ENCODE results near the gene PODXL2.

The PODXL2 gene, protein sequence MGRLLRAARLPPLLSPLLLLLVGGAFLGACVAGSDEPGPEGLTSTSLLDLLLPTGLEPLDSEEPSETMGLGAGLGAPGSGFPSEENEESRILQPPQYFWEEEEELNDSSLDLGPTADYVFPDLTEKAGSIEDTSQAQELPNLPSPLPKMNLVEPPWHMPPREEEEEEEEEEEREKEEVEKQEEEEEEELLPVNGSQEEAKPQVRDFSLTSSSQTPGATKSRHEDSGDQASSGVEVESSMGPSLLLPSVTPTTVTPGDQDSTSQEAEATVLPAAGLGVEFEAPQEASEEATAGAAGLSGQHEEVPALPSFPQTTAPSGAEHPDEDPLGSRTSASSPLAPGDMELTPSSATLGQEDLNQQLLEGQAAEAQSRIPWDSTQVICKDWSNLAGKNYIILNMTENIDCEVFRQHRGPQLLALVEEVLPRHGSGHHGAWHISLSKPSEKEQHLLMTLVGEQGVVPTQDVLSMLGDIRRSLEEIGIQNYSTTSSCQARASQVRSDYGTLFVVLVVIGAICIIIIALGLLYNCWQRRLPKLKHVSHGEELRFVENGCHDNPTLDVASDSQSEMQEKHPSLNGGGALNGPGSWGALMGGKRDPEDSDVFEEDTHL

GRCh38 chr3:127628788-127629466 is at the start of gene PODXL2:
Gene PODXL2 (plus strand): TSS chr3:127629185. CDS start chr3:127629220, 35 bp downstream.
- peak; percentile 46 for DNase-seq (ENCODE audit: low spot score)

- no peak for DNase-seq (ENCODE audit: low spot score)
Measured at GRCh38 chr3:127580327-127581060, 48.5 kb upstream of the PODXL2 start.

GRCh38 chr3:127584734-127585133 is 44.3 kb upstream of the PODXL2 start:
- no peak for DNase-seq (ENCODE audit: low spot score)

GRCh38 chr3:127585163-127585812 is 43.7 kb upstream of the PODXL2 start:
- DNase-seq (ENCODE audit: low spot score) = no peak

DNA sequence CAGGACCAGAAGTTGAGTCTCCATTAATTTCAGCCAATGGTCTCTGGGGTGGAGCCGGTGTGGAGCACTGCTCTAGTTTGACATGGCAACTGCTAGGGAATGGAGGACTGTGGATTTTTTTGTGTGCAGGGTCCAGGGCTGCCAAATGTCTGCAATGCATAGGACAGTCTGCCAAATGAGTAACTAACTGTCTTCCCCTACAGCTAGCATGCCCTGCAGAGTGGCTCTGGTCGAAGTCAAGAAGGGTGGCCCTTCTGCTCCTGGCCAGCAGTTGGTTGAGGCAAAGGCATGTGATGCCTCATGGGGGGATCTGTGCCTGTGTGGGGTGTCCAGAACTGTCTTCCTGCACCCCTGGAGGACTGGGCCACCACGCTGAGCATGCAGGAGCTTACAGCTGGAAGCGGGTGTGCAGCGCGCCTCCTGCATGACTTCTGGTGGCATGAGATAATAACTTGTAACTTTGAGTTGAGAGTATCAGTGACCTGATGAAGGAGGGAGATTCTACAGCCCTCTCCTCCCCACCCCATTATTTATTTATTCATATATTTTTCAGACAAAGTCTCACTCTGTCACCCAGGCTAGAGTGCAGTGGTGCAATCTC is 43.1 kb upstream of the PODXL2 start:
- no peak for DNase-seq (ENCODE audit: low spot score)

GRCh38 chr3:127587876-127588275 is 41.1 kb upstream of the PODXL2 start:
- no peak for DNase-seq (ENCODE audit: low spot score)

GRCh38 chr3:127588806-127589577 is 40.0 kb upstream of the PODXL2 start:
- DNase-seq (ENCODE audit: low spot score) = peak; percentile 58

DNA sequence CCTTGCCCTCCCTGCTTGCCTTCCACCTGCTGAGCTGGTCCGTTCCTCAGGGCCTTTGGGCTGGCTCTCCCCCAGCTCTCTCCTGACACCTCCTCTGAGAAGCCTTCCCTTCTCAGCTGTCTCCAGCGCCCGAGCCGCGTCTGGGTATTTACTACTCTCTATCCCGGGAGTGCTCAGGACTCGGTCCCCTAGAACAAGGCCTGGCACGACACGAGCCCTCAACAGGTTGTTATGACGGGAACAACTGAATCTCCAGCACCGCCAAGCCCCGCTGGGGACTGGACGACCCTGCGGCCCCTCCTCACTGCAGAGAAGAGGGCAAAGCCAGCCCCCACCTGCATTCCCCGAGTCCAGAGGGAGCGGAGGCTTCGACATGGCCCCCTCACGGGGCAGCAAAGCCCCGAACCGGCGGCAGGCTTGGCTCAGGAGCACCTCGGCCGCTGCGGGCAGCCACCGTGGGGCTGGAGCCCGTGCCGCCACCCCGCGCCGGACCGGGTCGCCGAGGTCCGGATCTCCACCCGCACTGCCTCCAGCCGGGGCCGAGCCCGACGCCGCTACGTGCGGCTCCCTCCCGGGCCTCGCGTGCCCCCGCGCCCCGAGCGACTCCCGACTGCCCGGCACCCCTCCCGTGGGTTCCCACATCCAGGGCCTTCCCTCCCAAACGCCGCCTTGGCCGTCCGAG is 39.2 kb upstream of the PODXL2 start:
- DNase-seq (ENCODE audit: low spot score) = peak; percentile 18

GRCh38 chr3:127590282-127590592 is 38.7 kb upstream of the PODXL2 start:
- no peak for DNase-seq (ENCODE audit: low spot score)

DNA sequence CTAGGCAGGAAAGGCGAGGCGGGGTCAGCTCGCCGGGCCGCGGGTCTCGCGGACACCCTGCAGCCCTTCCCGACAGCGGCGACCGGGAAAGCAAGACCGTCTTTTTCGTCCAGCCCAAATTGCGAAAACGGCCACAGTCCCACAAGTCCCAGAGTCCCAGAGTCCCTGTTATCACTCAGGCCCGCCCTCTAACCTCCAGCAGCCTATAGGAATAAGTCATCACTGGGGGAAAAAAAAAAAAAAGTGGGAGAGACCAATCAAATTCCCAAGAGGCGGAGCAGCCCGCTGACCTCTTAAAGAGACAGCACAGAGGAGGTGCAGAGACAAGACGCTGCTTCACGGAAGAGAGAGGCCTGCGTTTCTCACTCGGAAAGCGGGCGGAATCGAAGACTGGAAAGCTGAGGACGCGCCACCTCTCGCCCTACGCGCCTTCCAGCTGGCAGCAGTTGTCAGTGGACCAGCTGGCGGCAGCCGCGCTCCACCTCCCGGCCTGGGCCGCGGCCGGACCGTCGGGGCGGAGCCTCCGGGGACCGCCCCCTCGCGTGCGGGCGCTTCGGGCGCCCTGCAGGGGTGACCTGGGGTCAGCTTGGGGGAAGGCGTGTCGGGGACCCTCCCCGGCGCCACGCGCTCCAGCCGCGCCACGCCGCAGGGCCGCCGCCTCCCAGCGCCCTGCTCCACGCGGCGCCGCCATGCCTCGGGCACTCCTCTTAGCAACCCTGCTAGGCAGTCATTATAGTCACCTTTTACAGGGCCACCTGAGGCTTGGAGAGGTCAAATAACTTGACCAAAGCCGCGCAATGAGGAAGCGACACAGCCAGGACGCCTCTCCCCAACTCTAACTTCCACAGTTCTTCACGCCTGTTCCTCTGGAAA is 38.2 kb upstream of the PODXL2 start, which contains the start of gene TPRA1:
Gene TPRA1 (minus strand): TSS at position 141 of the 873 bp plus-strand sequence. CDS start 10,587 bp downstream, outside the sequence.
- peak; percentile 99 for DNase-seq (ENCODE audit: low spot score)

DNA sequence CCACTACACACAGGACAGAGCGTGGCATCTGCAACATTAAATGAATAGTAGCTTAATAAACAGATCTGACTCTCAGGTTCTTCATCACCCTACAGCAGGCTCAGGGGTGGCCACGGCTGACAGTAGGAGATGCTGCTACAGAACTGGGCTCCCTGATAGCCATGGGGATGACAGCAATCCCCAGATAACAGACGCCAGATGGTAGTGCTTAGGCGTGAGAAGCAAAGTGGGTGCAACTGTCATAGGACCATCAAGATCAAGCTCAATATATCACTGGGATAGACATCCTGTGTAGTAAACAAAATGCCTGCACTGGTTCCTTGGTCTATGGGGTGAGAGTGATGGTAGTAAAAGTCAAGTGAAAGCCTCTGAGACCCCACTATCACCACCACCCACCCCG is 35.8 kb upstream of the PODXL2 start:
- DNase-seq (ENCODE audit: low spot score) = no peak

DNA sequence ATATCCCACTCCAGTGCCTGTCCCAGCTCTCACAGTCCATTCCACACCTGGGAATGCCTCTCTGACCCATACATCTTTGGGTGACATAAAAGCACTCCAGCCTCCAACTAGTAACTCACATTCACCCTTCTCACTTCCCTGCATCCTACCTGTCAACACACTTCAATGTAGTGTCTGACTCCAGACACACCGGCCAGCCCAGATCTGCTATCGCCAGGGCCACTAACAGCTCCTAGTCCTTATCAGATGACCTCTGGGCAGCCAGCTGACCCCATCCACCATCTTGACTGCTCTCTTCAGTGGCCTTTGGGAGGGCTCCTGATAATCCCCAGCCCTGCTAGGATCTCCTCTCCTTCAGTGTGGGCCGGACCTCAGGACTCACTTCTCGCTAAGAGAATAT is 33.7 kb upstream of the PODXL2 start:
- DNase-seq (ENCODE audit: low spot score) = no peak

GRCh38 chr3:127597020-127597771 is 31.8 kb upstream of the PODXL2 start:
- no peak for DNase-seq (ENCODE audit: low spot score)

DNA sequence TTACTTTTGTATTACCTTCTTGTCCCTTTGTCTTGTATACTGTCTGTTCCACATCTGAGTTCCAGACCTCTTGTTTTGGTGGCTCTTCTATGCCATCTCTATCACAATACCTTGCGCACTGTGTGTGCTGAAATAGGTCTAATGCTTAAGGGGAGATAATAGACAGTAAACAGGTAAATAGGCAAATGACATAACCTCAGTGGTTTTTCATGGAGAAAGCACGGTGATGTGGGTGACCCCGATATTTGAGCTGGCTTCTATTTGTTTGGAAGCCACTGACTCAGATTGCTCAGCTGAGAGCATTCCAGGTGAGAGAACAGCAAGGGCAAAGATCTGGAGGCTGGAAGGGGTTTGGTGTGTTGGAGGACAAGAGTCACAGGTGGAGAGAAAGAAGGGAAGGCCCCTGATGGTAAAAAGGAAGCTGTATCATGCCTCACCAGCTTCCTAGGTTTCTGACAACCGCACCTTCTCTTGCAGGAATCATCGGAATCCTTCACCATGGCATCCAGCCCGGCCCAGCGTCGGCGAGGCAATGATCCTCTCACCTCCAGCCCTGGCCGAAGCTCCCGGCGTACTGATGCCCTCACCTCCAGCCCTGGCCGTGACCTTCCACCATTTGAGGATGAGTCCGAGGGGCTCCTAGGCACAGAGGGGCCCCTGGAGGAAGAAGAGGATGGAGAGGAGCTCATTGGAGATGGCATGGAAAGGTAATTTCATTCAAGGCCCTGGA is 30.0 kb upstream of the PODXL2 start:
- peak; percentile 18 for DNase-seq (ENCODE audit: low spot score)

DNA sequence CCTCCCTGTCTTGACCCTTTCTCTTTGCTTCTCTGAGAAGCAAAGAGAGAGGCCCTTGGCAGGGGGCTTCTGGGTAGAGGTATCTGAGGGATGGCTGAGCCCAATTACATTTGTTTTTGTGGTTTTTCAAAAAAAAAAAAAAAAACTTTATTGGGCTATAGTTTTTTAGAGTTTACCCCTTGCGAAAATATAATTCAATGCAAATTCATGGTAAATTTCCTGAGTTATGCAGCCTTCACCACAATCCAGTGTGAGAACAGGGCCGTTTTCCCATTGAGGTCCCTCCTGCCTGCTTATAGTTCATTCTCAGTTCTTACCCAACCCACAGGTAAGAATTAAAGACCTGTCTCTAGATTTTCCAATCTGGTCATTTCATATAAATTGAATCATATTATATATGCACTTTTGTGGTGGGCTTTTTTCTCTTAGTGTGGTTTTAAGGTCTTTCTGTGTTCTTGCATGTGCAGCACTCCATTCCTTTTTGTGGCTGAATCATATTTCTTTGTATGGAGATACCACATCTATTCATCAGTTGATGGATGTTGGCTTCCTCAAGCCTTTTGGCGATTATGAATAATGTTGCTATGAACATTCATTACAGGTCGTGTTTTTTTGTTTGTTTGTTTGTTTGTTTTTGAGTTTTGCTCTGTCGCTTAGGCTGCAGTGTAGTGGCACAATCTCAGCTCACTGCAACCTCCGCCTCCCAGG is 28.1 kb upstream of the PODXL2 start:
- no peak for DNase-seq (ENCODE audit: low spot score)

- no peak for DNase-seq (ENCODE audit: low spot score)
Measured at GRCh38 chr3:127604035-127604434, 24.9 kb upstream of the PODXL2 start.
